HepG2 (cell line): ENCODE measurements around the gene CCND1. TPM values are rescaled to one million over a fixed set of nuclear protein-coding genes. Genes with fewer than 3 reads are reported as not detected.
A peak's percentile ranks its signal among the peaks of the same experiment; 100 is the strongest.

Source experiments
- CENPX ChIP-seq: sonication (generic); formaldehyde crosslinking; IDR thresholded peaks from 2 replicates; pipeline ENCODE4 v1.9.0; 2021; ENCODE audit warnings: mild to moderate bottlenecking, missing genetic modification reagents, moderate library complexity
- HDAC6 ChIP-seq: fragments of 200-600 bp; sonication (generic); IDR thresholded peaks from 2 replicates; pipeline ENCODE4 v1.7.0; 2017; ENCODE audit warnings: mild to moderate bottlenecking, antibody characterized with exemption, low read length, low read depth
- HNF4G ChIP-seq, 2 experiments: sonication (generic) in 1 of 2; formaldehyde crosslinking in 1 of 2; IDR thresholded peaks; 2 replicates each; pipeline versions ENCODE4 v1.4.0 to v1.6.1; 2011 to 2020; ENCODE audit warnings: borderline replicate concordance in 2 of 2, low read depth in 2 of 2, mild to moderate bottlenecking in 2 of 2, low read length in 1 of 2, missing genetic modification reagents in 1 of 2, moderate library complexity in 1 of 2
- HNRNPL ChIP-seq: fragments of 200-400 bp; formaldehyde crosslinking; IDR thresholded peaks from 2 replicates; pipeline ENCODE4 v1.6.1; 2017; ENCODE audit warnings: mild to moderate bottlenecking, low read depth, low read length
- IRF9 ChIP-seq: sonication (generic); formaldehyde crosslinking; IDR thresholded peaks from 2 replicates; pipeline ENCODE4 v1.8.0; 2022; ENCODE audit warnings: missing genetic modification reagents, mild to moderate bottlenecking, borderline replicate concordance
- MTERF4 ChIP-seq: sonication (generic); formaldehyde crosslinking; IDR thresholded peaks from 2 replicates; pipeline ENCODE4 v1.8.0; 2023; ENCODE audit warnings: mild to moderate bottlenecking, missing genetic modification reagents
- PCBP1 ChIP-seq: fragments of 200-400 bp; formaldehyde crosslinking; IDR thresholded peaks from 2 replicates; pipeline ENCODE4 v1.6.1; 2017; ENCODE audit warnings: mild to moderate bottlenecking, low read depth, low read length, borderline replicate concordance
- RARA ChIP-seq: IDR thresholded peaks from 2 replicates; pipeline ENCODE4 v1.6.1; 2016; ENCODE audit warnings: missing genetic modification reagents, missing compliant biosample characterization
- SCMH1 ChIP-seq: sonication (generic); formaldehyde crosslinking; IDR thresholded peaks from 2 replicates; pipeline ENCODE4 v1.9.0; 2021; ENCODE audit warnings: missing genetic modification reagents, mild to moderate bottlenecking, borderline replicate concordance
- ZBTB8A ChIP-seq: sonication (generic); formaldehyde crosslinking; IDR thresholded peaks from 2 replicates; pipeline ENCODE4 v1.4.0; 2020; ENCODE audit warnings: mild to moderate bottlenecking, low read depth, missing genetic modification reagents, borderline replicate concordance
- ZC3H4 ChIP-seq: sonication (generic); formaldehyde crosslinking; IDR thresholded peaks from 2 replicates; pipeline ENCODE4 v1.4.0; 2020; ENCODE audit warnings: missing genetic modification reagents, borderline replicate concordance
- ZGPAT ChIP-seq: IDR thresholded peaks from 2 replicates; pipeline ENCODE4 v1.6.1; 2016; ENCODE audit warnings: mild to moderate bottlenecking
- ZNF256 ChIP-seq: sonication (generic); formaldehyde crosslinking; conservative IDR thresholded peaks from 2 replicates; pipeline ENCODE4 v1.4.0; 2020; ENCODE audit warnings: missing genetic modification reagents
- ZNF329 ChIP-seq: sonication (generic); formaldehyde crosslinking; IDR thresholded peaks from 2 replicates; pipeline ENCODE4 v1.9.0; 2021; ENCODE audit warnings: low read depth, mild to moderate bottlenecking, missing genetic modification reagents
- ZNF430 ChIP-seq: sonication (generic); formaldehyde crosslinking; IDR thresholded peaks from 2 replicates; pipeline ENCODE4 v1.9.0; 2021; ENCODE audit warnings: mild to moderate bottlenecking, missing genetic modification reagents
- ZNF790 ChIP-seq: sonication (generic); formaldehyde crosslinking; IDR thresholded peaks from 2 replicates; pipeline ENCODE4 v1.8.0; 2022; ENCODE audit warnings: missing genetic modification reagents, mild to moderate bottlenecking, borderline replicate concordance
- polyA plus RNA-seq, 8 experiments: library from polyadenylated mRNA; depleted of rRNA in 3 of 8; stranded (reverse) in 7 of 8; unstranded in 1 of 8; fragments of >200 nt; fragmentation: Illumina TruSeq in 4 of 8; extraction: Trizol in 4 of 8; gene quantifications; 2 replicates each; pipeline versions ENCODE4 v1.2.1 to v1.2.3, GENCODE V29; 2011 to 2016; ENCODE audit warnings: low read depth in 4 of 8, missing spikeins in 1 of 8, mixed read lengths in 1 of 8; ENCODE audit not compliant: insufficient read depth in 1 of 8
- total RNA-seq, 5 experiments: library from RNA; depleted of rRNA; stranded (reverse); fragments of >200 nt; fragmentation: Illumina TruSeq; extraction: Trizol; gene quantifications; 2 replicates each; pipeline ENCODE4 v1.2.3, GENCODE V29; 2016; ENCODE audit warnings: low read depth in 1 of 5
- TF ChIP-seq, protein P1 (sequence below): sonication (generic); formaldehyde crosslinking; IDR thresholded peaks from 2 replicates; pipeline ENCODE4 v1.4.0; 2020; ENCODE audit warnings: mild to moderate bottlenecking, missing genetic modification reagents
- TF ChIP-seq, protein P2 (sequence below): sonication (generic); formaldehyde crosslinking; IDR thresholded peaks from 2 replicates; pipeline ENCODE4 v1.5.0; 2020; ENCODE audit warnings: missing genetic modification reagents

CCND1 gene
- total and polyA plus RNA-seq, 2 of the 13 experiments (the other 11 are each of a cell fraction or from before 2014, with no cell fraction given), result 107 to 136 TPM

- peak; percentile 57 for TF ChIP-seq IRF9 (CRISPR knock-in tag)
- TF ChIP-seq ZNF430, result peak; percentile 67
- TF ChIP-seq MTERF4 (CRISPR knock-in tag), result no peak
- TF ChIP-seq ZGPAT (CRISPR knock-in tag), result peak; percentile 94
- peak; percentile 62; the same call in 1 of the 2 replicates for TF ChIP-seq HNRNPL
- TF ChIP-seq ZC3H4 (CRISPR knock-in tag), result no peak
- TF ChIP-seq HDAC6, result no peak
- TF ChIP-seq SCMH1 (CRISPR knock-in tag), result no peak
- peak; percentile 88 for TF ChIP-seq RARA (CRISPR knock-in tag)
- TF ChIP-seq, protein P1, sequence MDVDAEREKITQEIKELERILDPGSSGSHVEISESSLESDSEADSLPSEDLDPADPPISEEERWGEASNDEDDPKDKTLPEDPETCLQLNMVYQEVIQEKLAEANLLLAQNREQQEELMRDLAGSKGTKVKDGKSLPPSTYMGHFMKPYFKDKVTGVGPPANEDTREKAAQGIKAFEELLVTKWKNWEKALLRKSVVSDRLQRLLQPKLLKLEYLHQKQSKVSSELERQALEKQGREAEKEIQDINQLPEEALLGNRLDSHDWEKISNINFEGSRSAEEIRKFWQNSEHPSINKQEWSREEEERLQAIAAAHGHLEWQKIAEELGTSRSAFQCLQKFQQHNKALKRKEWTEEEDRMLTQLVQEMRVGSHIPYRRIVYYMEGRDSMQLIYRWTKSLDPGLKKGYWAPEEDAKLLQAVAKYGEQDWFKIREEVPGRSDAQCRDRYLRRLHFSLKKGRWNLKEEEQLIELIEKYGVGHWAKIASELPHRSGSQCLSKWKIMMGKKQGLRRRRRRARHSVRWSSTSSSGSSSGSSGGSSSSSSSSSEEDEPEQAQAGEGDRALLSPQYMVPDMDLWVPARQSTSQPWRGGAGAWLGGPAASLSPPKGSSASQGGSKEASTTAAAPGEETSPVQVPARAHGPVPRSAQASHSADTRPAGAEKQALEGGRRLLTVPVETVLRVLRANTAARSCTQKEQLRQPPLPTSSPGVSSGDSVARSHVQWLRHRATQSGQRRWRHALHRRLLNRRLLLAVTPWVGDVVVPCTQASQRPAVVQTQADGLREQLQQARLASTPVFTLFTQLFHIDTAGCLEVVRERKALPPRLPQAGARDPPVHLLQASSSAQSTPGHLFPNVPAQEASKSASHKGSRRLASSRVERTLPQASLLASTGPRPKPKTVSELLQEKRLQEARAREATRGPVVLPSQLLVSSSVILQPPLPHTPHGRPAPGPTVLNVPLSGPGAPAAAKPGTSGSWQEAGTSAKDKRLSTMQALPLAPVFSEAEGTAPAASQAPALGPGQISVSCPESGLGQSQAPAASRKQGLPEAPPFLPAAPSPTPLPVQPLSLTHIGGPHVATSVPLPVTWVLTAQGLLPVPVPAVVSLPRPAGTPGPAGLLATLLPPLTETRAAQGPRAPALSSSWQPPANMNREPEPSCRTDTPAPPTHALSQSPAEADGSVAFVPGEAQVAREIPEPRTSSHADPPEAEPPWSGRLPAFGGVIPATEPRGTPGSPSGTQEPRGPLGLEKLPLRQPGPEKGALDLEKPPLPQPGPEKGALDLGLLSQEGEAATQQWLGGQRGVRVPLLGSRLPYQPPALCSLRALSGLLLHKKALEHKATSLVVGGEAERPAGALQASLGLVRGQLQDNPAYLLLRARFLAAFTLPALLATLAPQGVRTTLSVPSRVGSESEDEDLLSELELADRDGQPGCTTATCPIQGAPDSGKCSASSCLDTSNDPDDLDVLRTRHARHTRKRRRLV, result peak; percentile 91; the same call in 1 of the 2 replicates
- TF ChIP-seq PCBP1, result 0 out of 2 replicates have a peak, but pooled peaks have one; percentile 24
- TF ChIP-seq, protein P2, sequence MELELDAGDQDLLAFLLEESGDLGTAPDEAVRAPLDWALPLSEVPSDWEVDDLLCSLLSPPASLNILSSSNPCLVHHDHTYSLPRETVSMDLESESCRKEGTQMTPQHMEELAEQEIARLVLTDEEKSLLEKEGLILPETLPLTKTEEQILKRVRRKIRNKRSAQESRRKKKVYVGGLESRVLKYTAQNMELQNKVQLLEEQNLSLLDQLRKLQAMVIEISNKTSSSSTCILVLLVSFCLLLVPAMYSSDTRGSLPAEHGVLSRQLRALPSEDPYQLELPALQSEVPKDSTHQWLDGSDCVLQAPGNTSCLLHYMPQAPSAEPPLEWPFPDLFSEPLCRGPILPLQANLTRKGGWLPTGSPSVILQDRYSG, result peak; percentile 55; the same call in 1 of the 2 replicates
- no peak for TF ChIP-seq ZNF329 (CRISPR knock-in tag)
- TF ChIP-seq HNF4G (IDR thresholded peaks at IDR 0.05; ENCODE audit: borderline replicate concordance, low read depth, low read length), result peak; percentile 59; the same call in 1 of the 2 replicates
- peak; percentile 28; the same call in 1 of the 2 replicates for TF ChIP-seq HNF4G (CRISPR knock-in tag; IDR thresholded peaks at IDR 0.05; ENCODE audit: borderline replicate concordance, low read depth)
- peak; percentile 32; the same call in 1 of the 2 replicates for TF ChIP-seq ZBTB8A (CRISPR knock-in tag)
- TF ChIP-seq ZNF256 (CRISPR knock-in tag), result no peak; the same call in 1 of the 2 replicates
- TF ChIP-seq ZNF790 (CRISPR knock-in tag), result 0 out of 2 replicates have a peak, but pooled peaks have one; percentile 44
- TF ChIP-seq CENPX, result no peak
Observed at GRCh38 chr11:69657911-69658625, 17.1 kb downstream of the CCND1 start (continued).
